ENCODE results near the gene FLT3LG. TPM values are rescaled to one million over a fixed set of nuclear protein-coding genes. Genes with fewer than 3 reads are reported as not detected.
A peak's percentile ranks its signal among the peaks of the same experiment; 100 is the strongest.

Gene FLT3LG
- total and polyA plus RNA-seq, 4 donors, result 6.3 to 36.0 (median 16.8) TPM

DNA sequence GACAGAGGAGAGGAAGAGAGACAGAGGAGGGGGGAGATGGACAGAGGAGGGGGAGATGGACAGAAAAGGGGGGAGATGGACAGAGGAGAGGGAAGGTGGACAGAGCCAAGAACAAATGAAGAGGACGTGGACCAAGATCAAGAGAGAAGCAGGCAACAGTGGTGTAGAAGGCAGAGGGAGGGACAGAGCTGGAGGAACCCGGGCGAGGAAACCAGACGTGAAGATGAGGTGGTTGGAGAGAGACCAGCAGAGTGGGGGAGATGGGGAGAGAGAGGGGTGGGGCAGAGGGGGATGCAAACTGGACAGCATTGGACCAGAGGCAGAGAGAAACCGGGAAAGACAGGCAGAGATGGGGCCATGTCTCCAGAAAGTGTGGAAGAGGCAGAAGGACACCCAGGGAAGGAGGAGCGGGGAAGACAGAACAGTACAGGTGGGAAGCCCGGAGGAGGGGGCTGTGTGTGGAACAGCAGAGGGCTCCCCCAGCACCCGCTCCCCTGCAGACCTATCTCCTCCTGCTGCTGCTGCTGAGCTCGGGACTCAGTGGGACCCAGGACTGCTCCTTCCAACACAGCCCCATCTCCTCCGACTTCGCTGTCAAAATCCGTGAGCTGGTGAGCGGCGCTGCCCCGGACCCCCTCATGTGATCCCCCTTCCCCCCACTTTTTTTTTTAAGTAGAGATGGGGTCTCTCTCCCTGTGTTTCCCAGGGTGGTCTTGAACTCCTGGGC lies 1.3 kb downstream of the FLT3LG start:
- intact Hi-C loops (cut with DNase I), result loop anchor here in 1 of 2 donors (2.0 kb wide), 1 partner anchor 71 kb away; no protein-coding TSS in a partner anchor
- no peak overlapping the region for H3K27ac ChIP-seq (ENCODE audit: low read depth in 1 of 2, low read length in 2 of 2)

DNA sequence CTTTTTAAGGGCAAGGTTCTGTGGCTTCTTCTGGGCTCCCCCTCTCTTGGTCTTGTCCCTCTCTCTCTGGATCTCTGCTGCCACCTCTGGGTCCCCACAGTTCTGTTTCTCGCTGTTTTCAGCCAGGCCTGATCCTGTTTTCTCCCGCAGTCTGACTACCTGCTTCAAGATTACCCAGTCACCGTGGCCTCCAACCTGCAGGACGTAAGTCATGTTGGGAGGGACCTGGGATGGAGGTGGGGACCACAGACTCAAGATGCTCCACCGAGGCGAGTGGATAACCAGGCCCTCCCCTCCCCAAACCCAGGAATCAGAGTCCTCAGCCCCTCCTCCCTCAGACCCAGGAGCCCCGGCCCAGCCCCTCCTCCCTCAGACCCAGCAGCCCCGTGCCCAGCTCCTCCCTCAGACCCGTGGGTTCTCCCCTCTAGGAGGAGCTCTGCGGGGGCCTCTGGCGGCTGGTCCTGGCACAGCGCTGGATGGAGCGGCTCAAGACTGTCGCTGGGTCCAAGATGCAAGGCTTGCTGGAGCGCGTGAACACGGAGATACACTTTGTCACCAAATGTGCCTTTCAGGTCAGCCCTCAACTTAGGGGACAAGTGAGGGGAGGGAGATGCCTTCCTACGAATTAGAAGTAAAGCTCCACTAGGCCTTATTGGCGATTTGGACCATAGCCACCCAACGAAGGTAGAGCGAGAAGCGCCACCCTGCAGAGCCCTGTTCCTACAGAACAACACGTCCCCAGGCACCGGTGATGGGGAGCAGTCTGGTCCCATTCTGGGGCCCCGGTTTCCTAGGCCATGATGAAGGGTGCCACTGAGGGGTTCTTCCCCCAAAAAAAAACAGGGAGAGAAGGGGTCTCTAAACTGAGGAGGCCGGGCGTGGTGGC lies 2.2 kb downstream of the FLT3LG start:
- H3K9me3 ChIP-seq (ENCODE audit: control insufficient read depth, low read length), result no peaks in the 10 kb centered on the region
- 51 to 52% methylated on average over 23 to 27 of the region's 27 CpGs for WGBS, 2 donors
- no peaks in the 10 kb centered on the region for H3K36me3 ChIP-seq (ENCODE audit: control insufficient read depth in 1 of 2, insufficient read depth in 2 of 2, low read length in 1 of 2)
- H3K27ac ChIP-seq (ENCODE audit: low read depth in 1 of 2, low read length in 2 of 2), result no peak overlapping the region
- DNase-seq (peak in 1 of 2 donors; percentile 86), ATAC-seq (ENCODE audit: low FRiP score) (peak; percentile 53)
- no peaks in the 10 kb centered on the region for H3K27me3 ChIP-seq (ENCODE audit: control insufficient read depth in 1 of 2, insufficient read depth in 2 of 2, low read length in 1 of 2)
- H3K4me3 ChIP-seq (ENCODE audit: low read length in 2 of 2), result no peak overlapping the region
- intact Hi-C loops (cut with DNase I), result loop anchor here in 1 of 2 donors (2.0 kb wide), 1 partner anchor 71 kb away; no protein-coding TSS in a partner anchor
- H3K4me1 ChIP-seq (ENCODE audit: control insufficient read depth in 1 of 2, insufficient read depth in 2 of 2, low read length in 2 of 2), result no peaks in the 10 kb centered on the region

More for the DNA sequence above, 1.3 kb downstream of the FLT3LG start:
- ATAC-seq (ENCODE audit: low FRiP score) (no peak), DNase-seq (no peak)
- Histone ChIP-seq H3K4me1 (ENCODE audit: control insufficient read depth in 1 of 2, insufficient read depth in 2 of 2, low read length in 2 of 2) (no peaks in the 10 kb centered on the region), H3K36me3 (ENCODE audit: control insufficient read depth in 1 of 2, insufficient read depth in 2 of 2, low read length in 1 of 2) (no peaks in the 10 kb centered on the region), H3K9me3 (ENCODE audit: control insufficient read depth, low read length) (no peaks in the 10 kb centered on the region), H3K27me3 (ENCODE audit: control insufficient read depth in 1 of 2, insufficient read depth in 2 of 2, low read length in 1 of 2) (no peaks in the 10 kb centered on the region), H3K4me3 (ENCODE audit: low read length in 2 of 2) (no peak overlapping the region)
- 63 to 69% methylated on average over 15 of the region's 15 CpGs for WGBS, 2 donors

DNA sequence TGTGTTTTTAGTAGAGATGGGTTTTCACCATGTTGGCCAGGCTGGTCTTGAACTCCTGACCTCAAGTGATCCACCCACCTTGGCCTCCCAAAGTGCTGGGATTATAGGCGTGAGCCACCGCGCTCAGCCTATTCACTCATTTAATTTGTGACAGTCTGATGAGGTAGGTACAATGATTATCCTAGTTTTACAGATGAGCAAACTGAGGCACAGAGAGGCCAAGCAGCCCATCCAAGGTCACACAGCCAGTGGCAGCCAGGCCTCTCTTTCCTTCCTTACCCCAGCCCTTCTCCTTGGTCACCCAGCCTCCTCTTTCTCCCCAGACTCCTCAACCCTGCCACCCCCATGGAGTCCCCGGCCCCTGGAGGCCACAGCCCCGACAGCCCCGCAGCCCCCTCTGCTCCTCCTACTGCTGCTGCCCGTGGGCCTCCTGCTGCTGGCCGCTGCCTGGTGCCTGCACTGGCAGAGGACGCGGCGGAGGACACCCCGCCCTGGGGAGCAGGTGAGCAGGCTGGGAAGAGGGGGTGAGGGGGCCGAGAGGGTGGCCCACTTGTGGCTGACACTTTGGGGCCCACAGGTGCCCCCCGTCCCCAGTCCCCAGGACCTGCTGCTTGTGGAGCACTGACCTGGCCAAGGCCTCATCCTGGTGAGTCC lies 6.1 kb downstream of the FLT3LG start:
- H3K27ac ChIP-seq (ENCODE audit: low read depth in 1 of 2, low read length in 2 of 2), result no peak overlapping the region
- no peak overlapping the region for H3K4me3 ChIP-seq (ENCODE audit: low read length in 2 of 2)
- DNase-seq (no peak), ATAC-seq (ENCODE audit: low FRiP score) (no peak)
- WGBS, 2 donors, result 92 to 93% methylated on average over 14 of the region's 14 CpGs
- no peaks in the 10 kb centered on the region for H3K27me3 ChIP-seq (ENCODE audit: control insufficient read depth in 1 of 2, insufficient read depth in 2 of 2, low read length in 1 of 2)
- no peaks in the 10 kb centered on the region for H3K9me3 ChIP-seq (ENCODE audit: control insufficient read depth, low read length)
- H3K4me1 ChIP-seq (ENCODE audit: control insufficient read depth in 1 of 2, insufficient read depth in 2 of 2, low read length in 2 of 2), result no peaks in the 10 kb centered on the region
- intact Hi-C loops (cut with DNase I), result no loop called here
- no peaks in the 10 kb centered on the region for H3K36me3 ChIP-seq (ENCODE audit: control insufficient read depth in 1 of 2, insufficient read depth in 2 of 2, low read length in 1 of 2)

DNA sequence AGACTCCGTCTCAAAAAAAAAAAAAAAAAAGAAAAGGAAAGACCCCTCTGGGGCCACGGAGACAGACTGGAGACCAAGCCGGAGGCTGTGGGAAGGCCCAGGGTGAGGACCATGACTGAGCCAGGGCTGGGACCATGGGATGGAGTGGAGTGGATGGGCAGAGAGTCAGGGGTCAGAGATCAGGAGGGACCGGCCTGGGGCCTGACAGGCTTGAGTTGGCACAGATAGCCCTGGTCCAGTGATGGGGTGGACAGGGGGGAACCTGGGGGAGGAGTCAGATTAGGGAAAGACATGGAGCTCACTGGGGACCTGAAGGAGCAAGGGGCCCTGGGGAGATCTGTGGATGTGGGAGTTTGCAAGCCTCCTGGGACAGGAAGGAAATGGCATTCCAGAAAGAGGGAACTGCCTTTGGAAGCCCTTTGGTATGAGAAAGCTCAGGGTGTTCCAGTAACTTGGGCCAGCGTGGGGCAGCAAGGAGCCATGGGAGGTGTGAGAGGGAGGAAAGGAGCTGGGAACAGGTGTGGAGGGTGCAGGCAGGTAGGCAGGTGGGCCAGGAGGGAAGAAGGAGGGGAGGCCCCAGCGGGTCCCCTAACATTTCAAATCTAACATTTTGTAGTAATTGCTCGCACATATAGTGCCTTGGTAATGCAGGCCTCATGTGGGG lies 7.1 kb downstream of the FLT3LG start:
- Histone ChIP-seq H3K4me3 (ENCODE audit: low read length in 2 of 2) (no peak overlapping the region), H3K9me3 (ENCODE audit: control insufficient read depth, low read length) (no peaks in the 10 kb centered on the region), H3K27ac (ENCODE audit: low read depth in 1 of 2, low read length in 2 of 2) (no peak overlapping the region), H3K27me3 (ENCODE audit: control insufficient read depth in 1 of 2, insufficient read depth in 2 of 2, low read length in 1 of 2) (no peaks in the 10 kb centered on the region), H3K36me3 (ENCODE audit: control insufficient read depth in 1 of 2, insufficient read depth in 2 of 2, low read length in 1 of 2) (no peaks in the 10 kb centered on the region), H3K4me1 (ENCODE audit: control insufficient read depth in 1 of 2, insufficient read depth in 2 of 2, low read length in 2 of 2) (no peaks in the 10 kb centered on the region)
- no peak for DNase-seq
- no peak for ATAC-seq (ENCODE audit: low FRiP score)
- intact Hi-C loops (cut with DNase I), result no loop called here
- 87 to 90% methylated on average over 7 of the region's 7 CpGs for WGBS, 2 donors

DNA sequence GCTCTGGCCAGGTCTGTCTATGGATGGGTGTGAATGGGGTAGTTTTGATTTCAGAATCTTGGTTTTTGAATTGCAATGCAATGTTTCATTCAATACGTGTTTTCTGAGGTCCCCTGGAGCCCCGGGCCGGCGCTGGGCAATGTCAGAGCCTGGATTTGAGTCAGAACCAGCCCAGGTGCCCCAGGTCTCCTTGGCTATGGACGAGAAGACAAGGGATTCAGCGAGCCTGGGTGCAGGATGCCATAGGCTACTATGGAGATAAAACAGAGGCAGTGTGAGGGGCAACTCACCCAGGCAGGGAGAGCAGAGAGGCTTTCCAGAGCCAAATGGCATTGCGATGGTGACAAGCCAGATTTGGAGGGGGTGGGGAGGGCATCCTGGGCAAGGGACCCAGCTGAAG lies 12.2 kb downstream of the FLT3LG start:
- WGBS, 2 donors, result 86 to 88% methylated on average over 7 of the region's 7 CpGs
- peaks cover 0 to 6% of the 10 kb centered on the region in 2 donors for H3K36me3 ChIP-seq (ENCODE audit: control insufficient read depth in 1 of 2, insufficient read depth in 2 of 2, low read length in 1 of 2)

DNA sequence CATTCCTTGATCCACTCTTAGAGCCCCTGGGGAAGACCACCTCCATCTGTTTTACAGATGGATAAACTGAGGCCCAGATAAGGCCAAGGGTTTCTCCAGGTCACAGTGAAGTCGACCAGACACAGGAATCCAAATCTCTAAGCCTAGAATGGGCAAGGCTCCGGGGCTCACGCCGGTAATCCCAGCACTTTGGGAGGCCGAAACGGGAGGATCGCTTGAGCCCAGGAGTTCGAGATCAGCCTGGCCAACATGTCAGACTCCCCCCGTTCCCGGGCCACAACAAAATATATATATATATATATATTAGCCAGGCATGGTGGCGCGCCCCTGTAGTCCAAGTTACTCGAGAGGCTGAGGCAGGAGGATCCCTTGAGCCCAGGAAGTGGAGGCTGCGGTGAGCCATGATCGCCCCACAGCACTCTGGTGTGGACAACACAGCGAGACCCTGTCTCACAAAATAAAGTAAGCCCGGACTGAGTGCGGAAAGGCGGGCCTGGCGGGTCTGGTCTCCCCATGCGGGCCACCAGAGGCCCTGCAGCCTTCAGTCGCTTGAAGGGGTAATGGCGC lies 12.8 kb downstream of the FLT3LG start:
- no peaks in the 10 kb centered on the region for H3K4me1 ChIP-seq (ENCODE audit: control insufficient read depth in 1 of 2, insufficient read depth in 2 of 2, low read length in 2 of 2)
- H3K27ac ChIP-seq (ENCODE audit: low read depth in 1 of 2, low read length in 2 of 2), result peak overlapping the region in 1 of 2 donors; percentile 66
- DNase-seq (no peak), ATAC-seq (ENCODE audit: low FRiP score) (no peak)
- H3K9me3 ChIP-seq (ENCODE audit: control insufficient read depth, low read length), result no peaks in the 10 kb centered on the region
- no peaks in the 10 kb centered on the region for H3K27me3 ChIP-seq (ENCODE audit: control insufficient read depth in 1 of 2, insufficient read depth in 2 of 2, low read length in 1 of 2)
- intact Hi-C loops (cut with DNase I), result loop anchor here in 1 of 2 donors (1.0 kb wide), 1 partner anchor 10 kb away; the partner anchor contains the start of gene RPS11
- H3K36me3 ChIP-seq (ENCODE audit: control insufficient read depth in 1 of 2, insufficient read depth in 2 of 2, low read length in 1 of 2), result peaks cover 0 to 10% of the 10 kb centered on the region in 2 donors
- no peak overlapping the region for H3K4me3 ChIP-seq (ENCODE audit: low read length in 2 of 2)
- 64 to 66% methylated on average over 23 of the region's 23 CpGs for WGBS, 2 donors

More for the DNA sequence above, 12.2 kb downstream of the FLT3LG start:
- no peak for ATAC-seq (ENCODE audit: low FRiP score)
- DNase-seq, result no peak
- Histone ChIP-seq H3K9me3 (ENCODE audit: control insufficient read depth, low read length) (no peaks in the 10 kb centered on the region), H3K4me3 (ENCODE audit: low read length in 2 of 2) (no peak overlapping the region), H3K27ac (ENCODE audit: low read depth in 1 of 2, low read length in 2 of 2) (no peak overlapping the region), H3K4me1 (ENCODE audit: control insufficient read depth in 1 of 2, insufficient read depth in 2 of 2, low read length in 2 of 2) (no peaks in the 10 kb centered on the region), H3K27me3 (ENCODE audit: control insufficient read depth in 1 of 2, insufficient read depth in 2 of 2, low read length in 1 of 2) (no peaks in the 10 kb centered on the region)
- intact Hi-C loops (cut with DNase I), result no loop called here

DNA sequence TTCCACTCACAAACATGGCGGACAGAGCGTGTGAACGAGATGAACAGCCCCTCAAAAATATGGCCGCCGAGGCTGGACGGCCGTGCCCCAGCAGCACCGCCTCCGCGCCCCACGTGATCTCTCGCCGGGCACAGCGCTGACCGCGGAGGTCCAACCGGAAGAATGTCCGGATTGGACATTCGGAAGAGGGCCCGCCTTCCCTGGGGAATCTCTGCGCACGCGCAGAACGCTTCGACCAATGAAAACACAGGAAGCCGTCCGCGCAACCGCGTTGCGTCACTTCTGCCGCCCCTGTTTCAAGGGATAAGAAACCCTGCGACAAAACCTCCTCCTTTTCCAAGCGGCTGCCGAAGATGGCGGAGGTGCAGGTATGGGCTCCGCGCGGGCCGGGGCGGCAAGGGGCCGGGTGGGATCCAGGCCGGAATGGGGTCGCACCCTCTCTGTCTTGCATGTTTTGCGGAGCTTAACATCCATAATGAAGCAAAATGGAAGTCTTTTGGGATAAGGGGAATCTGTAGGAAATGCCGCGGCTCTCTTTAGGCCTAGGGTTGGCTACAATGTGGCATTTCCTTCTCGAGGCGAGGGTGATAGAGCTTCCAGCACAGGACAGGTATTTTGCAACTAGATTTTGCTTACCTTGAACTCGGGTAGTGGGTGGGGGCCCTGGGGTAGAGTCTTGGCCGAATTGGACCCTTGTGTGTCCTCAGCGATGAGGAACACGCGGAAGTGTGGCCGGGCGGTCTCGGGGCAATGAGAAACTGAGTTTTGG lies 13.4 kb downstream of the FLT3LG start, which contains the start of gene RPL13A:
RPL13A (plus strand) TSS at position 332 of the 769 bp plus-strand sequence; CDS start at position 354, 22 bp downstream.
- DNase-seq (peak; percentile 100), ATAC-seq (ENCODE audit: low FRiP score) (peak; percentile 99)
- 0% methylated on average over 55 to 57 of the region's 57 CpGs for WGBS, 2 donors
- H3K27ac ChIP-seq (ENCODE audit: low read depth in 1 of 2, low read length in 2 of 2), result peak within 1 kb of the TSS in 1 of 2 donors; percentile 66
- intact Hi-C loops (cut with DNase I), result loop anchor here in 1 of 2 donors (1.0 kb wide), 1 partner anchor 9 kb away; the partner anchor contains the start of gene RPS11
- H3K4me3 ChIP-seq (ENCODE audit: low read length in 2 of 2), result peak within 1 kb of the TSS; percentile 61 to 70
- H3K27me3 ChIP-seq (ENCODE audit: control insufficient read depth in 1 of 2, insufficient read depth in 2 of 2, low read length in 1 of 2), result no peaks in the 10 kb centered on the region
- peaks cover 0 to 11% of the 10 kb centered on the region in 2 donors for H3K36me3 ChIP-seq (ENCODE audit: control insufficient read depth in 1 of 2, insufficient read depth in 2 of 2, low read length in 1 of 2)
- H3K4me1 ChIP-seq (ENCODE audit: control insufficient read depth in 1 of 2, insufficient read depth in 2 of 2, low read length in 2 of 2), result no peaks in the 10 kb centered on the region
- no peaks in the 10 kb centered on the region for H3K9me3 ChIP-seq (ENCODE audit: control insufficient read depth, low read length)
